Measurements from ENCODE around the gene RAB11FIP2. TPM values are rescaled to one million over a fixed set of nuclear protein-coding genes. Genes with fewer than 3 reads are reported as not detected.

RAB11FIP2 gene
- total RNA-seq, 4 donors from 2014 or later, result 7.3 to 18.2 (median 14.1) TPM

- 17 to 42% methylated on average over 2 of the region's 2 CpGs for WGBS, 2 donors
- H3K4me3 ChIP-seq (ENCODE audit: low read depth, poor library complexity, severe bottlenecking), result no peak overlapping the region
- intact Hi-C loops (cut with DNase I; ENCODE audit: low total_unique reads), result no loop called here
- DNase-seq (ENCODE audit: low spot score in 2 of 2), result no peak
- TF ChIP-seq POLR2A (IDR thresholded peaks at IDR 0.05) (no peak), CTCF (IDR thresholded peaks at IDR 0.05) (no peak)
These were observed 3.9 kb downstream of the RAB11FIP2 start for GRCh38 chr10:118042827-118043242.

- DNase-seq (ENCODE audit: low spot score in 2 of 2), result no peak
- intact Hi-C loops (cut with DNase I; ENCODE audit: low total_unique reads), result no loop called here
These were observed 4.4 kb downstream of the RAB11FIP2 start for GRCh38 chr10:118042336-118042735.

DNA sequence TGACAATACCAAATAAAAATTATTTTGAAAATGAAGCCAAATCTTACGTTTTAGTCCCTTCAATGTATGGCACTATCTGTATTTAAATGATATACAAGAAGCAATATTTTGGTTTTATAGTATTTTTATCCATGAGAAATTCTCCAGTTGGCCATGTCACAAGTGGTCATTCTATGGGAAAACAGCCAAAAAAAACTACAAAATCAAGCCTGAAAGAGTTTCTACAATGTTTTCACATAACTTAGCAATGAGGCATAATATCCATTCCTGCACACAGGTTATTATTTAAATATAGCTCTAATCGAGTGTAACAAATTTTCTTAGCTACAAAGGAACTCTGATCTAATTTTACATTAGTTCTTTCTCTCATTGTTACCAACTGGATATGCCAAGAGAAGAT is 5.4 kb downstream of the RAB11FIP2 start:
- TF ChIP-seq POLR2A (IDR thresholded peaks at IDR 0.05) (no peak), CTCF (IDR thresholded peaks at IDR 0.05) (no peak)
- 61 to 64% methylated on average over 2 of the region's 2 CpGs for WGBS, 2 donors
- H3K4me3 ChIP-seq (ENCODE audit: low read depth, poor library complexity, severe bottlenecking), result no peak overlapping the region
- DNase-seq (ENCODE audit: low spot score in 2 of 2), result no peak
- intact Hi-C loops (cut with DNase I; ENCODE audit: low total_unique reads), result no loop called here

More at GRCh38 chr10:118042336-118042735, 4.4 kb downstream of the RAB11FIP2 start:
- TF ChIP-seq CTCF (IDR thresholded peaks at IDR 0.05), result no peak
- TF ChIP-seq POLR2A (IDR thresholded peaks at IDR 0.05), result no peak
- H3K4me3 ChIP-seq (ENCODE audit: low read depth, poor library complexity, severe bottlenecking), result no peak overlapping the region

DNA sequence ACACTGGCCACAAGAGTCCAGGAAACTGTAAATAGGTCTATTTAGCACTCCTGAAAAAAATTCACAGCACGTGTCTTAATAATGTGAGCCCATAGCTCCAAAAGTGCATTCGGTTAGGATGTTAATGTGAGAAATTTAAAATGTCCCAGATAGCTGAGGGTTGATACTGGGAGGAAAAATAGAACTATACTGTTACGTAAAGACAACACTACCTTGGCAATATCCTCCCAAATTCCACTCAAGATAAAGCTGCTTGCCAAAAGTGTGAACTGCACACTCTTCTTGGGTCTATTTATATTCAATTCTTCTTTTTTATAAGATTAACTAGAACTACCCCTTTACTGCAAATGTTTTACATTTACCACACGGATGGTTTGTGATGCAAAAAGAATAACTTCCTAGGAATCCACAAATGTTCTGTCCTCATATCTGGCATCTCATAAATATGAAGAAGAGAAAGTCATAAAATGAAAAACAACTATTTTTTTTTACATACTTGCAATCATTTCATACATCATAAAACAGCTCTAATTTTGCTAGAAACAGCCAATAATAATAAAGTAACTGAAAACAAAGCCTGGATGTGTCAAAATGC is 10.4 kb downstream of the RAB11FIP2 start:
- WGBS, 2 donors, result 79 to 81% methylated on average over 4 of the region's 4 CpGs
- TF ChIP-seq POLR2A (IDR thresholded peaks at IDR 0.05) (no peak), CTCF (IDR thresholded peaks at IDR 0.05) (no peak)
- H3K4me3 ChIP-seq (ENCODE audit: low read depth, poor library complexity, severe bottlenecking), result no peak overlapping the region
- intact Hi-C loops (cut with DNase I; ENCODE audit: low total_unique reads), result no loop called here
- DNase-seq (ENCODE audit: low spot score in 2 of 2), result no peak

- no peak overlapping the region for H3K4me3 ChIP-seq (ENCODE audit: low read depth, poor library complexity, severe bottlenecking)
- 84% methylated on average over 7 of the region's 7 CpGs for WGBS, 2 donors
- intact Hi-C loops (cut with DNase I; ENCODE audit: low total_unique reads), result no loop called here
- no peak for DNase-seq (ENCODE audit: low spot score in 2 of 2)
- no peak for TF ChIP-seq CTCF (IDR thresholded peaks at IDR 0.05)
- TF ChIP-seq POLR2A (IDR thresholded peaks at IDR 0.05), result no peak
These were observed 11.3 kb downstream of the RAB11FIP2 start for GRCh38 chr10:118035354-118036005.
